Measurements from ENCODE around the gene MRPL14.

MRPL14 gene

GRCh38 chr6:44077214-44077946, 49.9 kb downstream of the MRPL14 start:
- no peak for DNase-seq

- no peak for DNase-seq
Observed at GRCh38 chr6:44076356-44077213, 50.7 kb downstream of the MRPL14 start.

- DNase-seq: no peak
Observed at GRCh38 chr6:44075647-44076355, 51.5 kb downstream of the MRPL14 start.

- DNase-seq: no peak
Observed at GRCh38 chr6:44074813-44075646, 52.2 kb downstream of the MRPL14 start.

GRCh38 chr6:44074439-44074812, 52.8 kb downstream of the MRPL14 start:
- peak; percentile 44 for DNase-seq

GRCh38 chr6:44073612-44074438, 53.4 kb downstream of the MRPL14 start:
- DNase-seq: no peak

- peak; percentile 64 for DNase-seq
Observed at GRCh38 chr6:44072959-44073611, 54.2 kb downstream of the MRPL14 start.

GRCh38 chr6:44072452-44072958, 54.7 kb downstream of the MRPL14 start:
- no peak for DNase-seq

- DNase-seq: no peak
Observed at GRCh38 chr6:44071670-44072451, 55.4 kb downstream of the MRPL14 start.

- DNase-seq: no peak
Observed at GRCh38 chr6:44068607-44069296, 58.5 kb downstream of the MRPL14 start.

- DNase-seq: no peak
Observed at GRCh38 chr6:44067173-44068139, 59.8 kb downstream of the MRPL14 start.

- no peak for DNase-seq
Observed at GRCh38 chr6:44066394-44067172, 60.7 kb downstream of the MRPL14 start.

- no peak for DNase-seq
Observed at GRCh38 chr6:44065443-44066140, 61.7 kb downstream of the MRPL14 start.

- DNase-seq: no peak
Observed at GRCh38 chr6:44064948-44065272, 62.3 kb downstream of the MRPL14 start.

GRCh38 chr6:44064089-44064947, 62.9 kb downstream of the MRPL14 start:
- DNase-seq: no peak

- no peak for DNase-seq
Observed at GRCh38 chr6:44063561-44064059, 63.6 kb downstream of the MRPL14 start.

All from activated effector memory CD4-positive, alpha-beta T cell treated with Interleukin-2 at 50 U/mL for 16 hours (primary cell).